ENCODE results near the gene RBL2. TPM values are rescaled to one million over a fixed set of nuclear protein-coding genes. Genes with fewer than 3 reads are reported as not detected.
"Not testable (repeated sequence)": the region's sequence is repeated elsewhere in the genome, so short reads cannot be mapped to it uniquely, and the experiment has no call there.

Gene RBL2
- polyA plus RNA-seq, 4 donors = 72.1 to 102 (median 84.3) TPM

DNA sequence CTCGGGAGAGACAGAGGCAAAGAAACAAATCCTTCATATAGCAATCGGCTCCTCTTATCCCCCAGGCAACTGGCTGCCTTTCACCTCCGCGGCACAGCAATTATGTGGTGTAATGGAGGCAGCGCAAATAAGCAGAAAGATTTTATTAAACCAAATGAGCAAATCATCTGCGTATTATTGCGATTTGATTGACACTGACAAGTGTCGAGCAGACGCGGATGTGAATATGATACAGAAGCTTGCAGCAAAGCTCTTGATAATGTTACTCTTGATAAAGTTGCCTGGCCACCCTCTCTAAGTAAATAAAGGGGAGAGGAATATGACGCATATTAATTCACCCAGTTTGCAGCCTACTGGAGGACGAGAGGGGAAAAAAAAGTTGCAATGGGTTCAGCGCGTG lies 95.2 kb downstream of the RBL2 start:
- DNase-seq (ENCODE audit: low read depth in 4 of 4, low spot score in 3 of 4) = no peak

DNA sequence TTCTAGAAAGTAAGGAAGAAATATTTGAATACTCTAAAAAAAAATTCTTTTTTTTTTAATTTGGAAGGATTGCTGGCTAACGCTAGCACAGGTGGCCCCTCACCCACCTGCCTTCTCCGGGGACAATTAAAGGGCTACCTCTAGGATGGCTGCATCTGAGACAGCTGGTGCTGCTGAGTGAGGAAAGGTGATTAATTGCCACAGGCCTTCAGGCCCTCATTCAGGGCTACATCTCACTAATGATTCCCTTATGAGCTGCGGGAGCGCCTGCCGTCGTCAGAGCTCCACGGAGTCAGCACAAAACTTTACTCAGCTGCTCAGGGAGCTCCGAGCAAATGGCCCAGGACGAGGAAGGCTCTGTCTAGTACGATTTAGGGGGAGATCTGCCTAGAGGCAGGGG lies 95.8 kb downstream of the RBL2 start:
- DNase-seq (ENCODE audit: low read depth in 4 of 4, low spot score in 3 of 4) = no peak

DNA sequence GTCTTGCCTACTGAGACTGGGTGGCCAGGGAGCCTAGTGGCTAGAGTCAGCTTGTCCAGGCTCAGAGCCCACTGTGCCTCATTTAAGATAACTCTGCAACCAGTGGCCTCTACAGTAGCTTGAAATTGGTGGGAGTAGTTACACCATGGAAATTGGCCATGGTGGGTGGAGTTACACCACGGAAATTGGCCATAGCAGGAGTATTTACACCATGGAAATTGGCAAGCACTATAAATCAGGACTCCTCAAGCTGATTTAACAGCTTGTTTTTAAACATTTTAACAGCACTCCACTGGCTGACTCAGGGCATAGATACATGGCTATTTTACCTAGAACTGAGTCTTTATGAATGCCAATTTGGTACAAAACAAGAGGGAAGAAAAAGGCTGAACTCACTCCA lies 96.5 kb downstream of the RBL2 start:
- DNase-seq (ENCODE audit: low read depth in 4 of 4, low spot score in 3 of 4) = no peak

DNA sequence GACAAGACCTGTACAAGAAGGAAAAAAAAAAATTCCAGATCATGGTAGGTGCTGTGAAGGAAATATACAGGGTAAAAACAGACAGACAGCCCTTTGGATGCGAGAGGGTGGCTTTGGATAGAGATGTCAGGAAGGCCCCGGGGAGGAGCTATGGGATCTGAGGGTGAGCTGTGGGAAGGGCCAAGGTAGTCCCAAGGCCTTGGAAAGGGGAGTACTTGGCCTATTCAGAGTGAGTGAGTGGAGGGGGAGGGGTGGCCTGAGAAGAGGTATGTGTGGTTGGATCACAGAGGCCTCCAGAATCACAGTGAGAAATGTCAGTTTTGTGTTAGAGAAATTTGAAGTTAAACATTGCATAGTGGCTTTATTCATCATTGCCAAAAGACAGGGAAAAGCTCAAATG lies 99.9 kb downstream of the RBL2 start:
- no peak for DNase-seq (ENCODE audit: low read depth in 4 of 4, low spot score in 3 of 4)

DNA sequence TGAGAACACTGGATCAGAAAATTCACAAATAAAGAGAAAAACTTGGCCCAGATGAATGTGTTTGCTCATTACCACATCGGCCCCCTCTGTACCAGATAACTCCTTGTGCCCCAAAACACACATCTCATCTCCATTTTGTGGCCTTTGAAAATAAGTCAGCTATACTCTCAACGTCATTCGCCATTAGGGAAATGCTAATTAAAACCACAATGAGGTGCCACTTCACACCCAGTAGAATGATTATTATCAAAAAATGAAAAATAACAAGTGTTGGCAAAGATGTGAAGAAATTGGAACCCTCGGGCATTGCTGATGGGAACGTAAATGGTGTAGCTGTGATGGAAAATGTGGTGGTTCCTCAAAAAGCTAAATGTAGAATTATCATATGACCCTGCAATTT lies 103.4 kb downstream of the RBL2 start:
- DNase-seq (ENCODE audit: low read depth in 4 of 4, low spot score in 3 of 4) = no peak

DNA sequence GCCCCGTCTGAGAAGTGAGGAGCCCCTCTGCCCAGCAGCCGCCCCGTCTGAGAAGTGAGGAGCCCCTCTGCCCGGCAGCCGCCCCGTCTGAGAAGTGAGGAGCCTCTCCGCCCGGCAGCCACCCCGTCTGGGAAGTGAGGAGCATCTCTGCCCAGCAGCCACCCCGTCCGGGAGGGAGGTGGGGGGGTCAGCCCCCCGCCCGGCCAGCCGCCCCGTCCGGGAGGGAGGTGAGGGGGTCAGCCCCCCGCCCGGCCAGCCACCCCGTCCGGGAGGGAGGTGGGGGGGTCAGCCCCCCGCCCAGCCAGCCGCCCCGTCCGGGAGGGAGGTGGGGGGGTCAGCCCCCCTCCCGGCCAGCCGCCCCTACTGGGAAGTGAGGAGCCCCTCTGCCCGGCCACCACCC lies 105.1 kb downstream of the RBL2 start:
- DNase-seq (ENCODE audit: low read depth in 4 of 4, low spot score in 3 of 4) = not testable (repeated sequence)

DNA sequence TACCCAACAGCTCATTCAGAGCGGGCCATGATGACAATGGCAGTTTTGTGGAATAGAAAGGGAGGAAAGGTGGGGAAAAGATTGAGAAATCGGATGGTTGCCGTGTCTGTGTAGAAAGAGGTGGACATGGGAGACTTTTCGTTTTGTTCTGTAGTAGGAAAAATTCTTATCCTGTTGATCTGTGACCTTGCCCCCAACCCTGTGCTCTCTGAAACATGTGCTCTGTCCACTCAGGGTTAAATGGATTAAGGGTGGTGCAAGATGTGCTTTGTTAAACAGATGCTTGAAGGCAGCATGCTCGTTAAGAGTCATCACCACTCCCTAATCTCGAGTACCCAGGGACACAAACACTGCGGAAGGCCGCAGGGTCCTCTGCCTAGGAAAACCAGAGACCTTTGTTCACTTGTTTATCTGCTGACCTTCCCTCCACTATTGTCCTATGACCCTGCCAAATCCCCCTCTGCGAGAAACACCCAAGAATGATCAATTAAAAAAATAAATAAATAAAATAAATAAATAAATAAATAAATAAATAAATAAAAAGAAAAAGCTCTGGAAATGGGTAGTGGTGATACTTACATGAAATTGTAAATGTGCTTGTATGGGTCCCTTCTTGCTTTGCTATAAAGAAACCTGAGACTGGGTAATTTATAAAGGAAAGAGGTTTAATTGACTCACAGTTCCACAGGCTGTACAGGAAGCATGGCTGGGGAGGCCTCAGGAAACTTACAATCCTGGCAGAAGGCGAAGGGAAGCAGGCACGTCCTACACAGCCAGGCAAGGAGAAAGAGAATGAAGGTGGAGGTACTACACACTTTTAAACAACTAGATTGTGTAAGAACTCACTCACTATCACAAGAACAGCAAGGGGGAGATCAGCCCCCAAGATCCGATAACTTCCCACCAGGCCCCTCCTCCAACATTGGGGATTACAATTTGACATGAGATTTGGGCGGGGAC lies 105.8 kb downstream of the RBL2 start:
- DNase-seq (ENCODE audit: low read depth in 4 of 4, low spot score in 3 of 4) = not testable (repeated sequence)

Other genes with a start within 250 kb of the RBL2 start
- gene AKTIP, start 68.7 kb downstream of the RBL2 start, polyA plus RNA-seq (ENCODE audit: insufficient read length in 4 of 4) = 10 to 100 TPM; 40.1 to 58.4 (median 51.1) TPM

Data from right renal pelvis (tissue), 4 donors.